GM10266 (cell line): ENCODE results near the gene RHOBTB3.

ENCODE experiments used
- DNase-seq: peaks from one replicate; pipeline ENCODE4 v3.0.0; 2012; ENCODE audit errors: extremely low spot score
- CTCF ChIP-seq: IDR thresholded peaks from 2 replicates; pipeline ENCODE4 v1.5.1; 2012; ENCODE audit warnings: mild to moderate bottlenecking, low read depth; ENCODE audit not compliant: control insufficient read depth, insufficient read depth; ENCODE audit errors: missing control alignments

Gene RHOBTB3

GRCh38 chr5:95760273-95761191, 29.4 kb downstream of the RHOBTB3 start:
- no peak for TF ChIP-seq CTCF
- DNase-seq: peak; percentile 54

- no peak for DNase-seq
These were observed 30.9 kb downstream of the RHOBTB3 start for GRCh38 chr5:95761771-95762651.

DNA sequence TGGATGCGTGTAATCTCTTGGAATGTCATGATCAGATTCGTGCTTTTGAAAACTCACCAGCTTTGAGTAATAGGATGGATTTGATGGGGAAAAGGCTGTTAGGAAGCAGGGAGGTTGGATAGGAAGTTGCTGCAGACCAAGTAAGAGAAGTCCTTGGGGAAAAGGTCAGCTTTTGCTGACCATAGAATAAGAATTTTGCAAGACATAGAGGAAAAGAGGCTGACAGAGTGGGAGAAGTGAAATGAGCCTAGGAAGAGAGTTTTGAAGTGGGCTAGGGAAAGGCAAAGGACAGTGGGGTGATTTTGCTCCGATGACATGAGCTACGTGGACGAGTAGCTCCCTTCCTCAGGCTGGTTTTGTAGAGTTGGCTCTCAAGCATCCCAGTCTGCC, 31.5 kb downstream of the RHOBTB3 start:
- no peak for TF ChIP-seq CTCF
- DNase-seq: no peak

More at GRCh38 chr5:95761771-95762651, 30.9 kb downstream of the RHOBTB3 start:
- TF ChIP-seq CTCF: no peak

DNA sequence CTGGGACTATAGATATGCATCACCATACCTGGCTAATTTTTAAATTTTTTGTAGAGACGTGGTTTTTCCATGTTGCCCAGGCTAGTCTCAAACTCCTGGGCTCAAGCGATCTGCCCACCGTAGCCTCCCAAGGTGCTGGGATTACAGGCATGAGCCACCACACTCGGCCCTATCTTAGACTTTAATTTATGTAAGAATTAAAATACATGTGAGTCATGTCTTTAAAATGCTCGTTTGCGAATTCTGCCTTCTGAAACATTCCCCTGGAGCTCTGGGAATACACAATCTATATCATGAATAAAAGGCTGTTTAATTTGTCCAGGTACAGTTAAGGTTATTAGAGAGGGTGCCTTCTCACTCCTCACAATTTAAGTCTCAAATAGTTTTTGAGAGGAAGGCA, 32.8 kb downstream of the RHOBTB3 start:
- TF ChIP-seq CTCF: no peak
- no peak for DNase-seq

GRCh38 chr5:95768731-95769130, 37.6 kb downstream of the RHOBTB3 start:
- TF ChIP-seq CTCF: no peak
- DNase-seq: no peak

DNA sequence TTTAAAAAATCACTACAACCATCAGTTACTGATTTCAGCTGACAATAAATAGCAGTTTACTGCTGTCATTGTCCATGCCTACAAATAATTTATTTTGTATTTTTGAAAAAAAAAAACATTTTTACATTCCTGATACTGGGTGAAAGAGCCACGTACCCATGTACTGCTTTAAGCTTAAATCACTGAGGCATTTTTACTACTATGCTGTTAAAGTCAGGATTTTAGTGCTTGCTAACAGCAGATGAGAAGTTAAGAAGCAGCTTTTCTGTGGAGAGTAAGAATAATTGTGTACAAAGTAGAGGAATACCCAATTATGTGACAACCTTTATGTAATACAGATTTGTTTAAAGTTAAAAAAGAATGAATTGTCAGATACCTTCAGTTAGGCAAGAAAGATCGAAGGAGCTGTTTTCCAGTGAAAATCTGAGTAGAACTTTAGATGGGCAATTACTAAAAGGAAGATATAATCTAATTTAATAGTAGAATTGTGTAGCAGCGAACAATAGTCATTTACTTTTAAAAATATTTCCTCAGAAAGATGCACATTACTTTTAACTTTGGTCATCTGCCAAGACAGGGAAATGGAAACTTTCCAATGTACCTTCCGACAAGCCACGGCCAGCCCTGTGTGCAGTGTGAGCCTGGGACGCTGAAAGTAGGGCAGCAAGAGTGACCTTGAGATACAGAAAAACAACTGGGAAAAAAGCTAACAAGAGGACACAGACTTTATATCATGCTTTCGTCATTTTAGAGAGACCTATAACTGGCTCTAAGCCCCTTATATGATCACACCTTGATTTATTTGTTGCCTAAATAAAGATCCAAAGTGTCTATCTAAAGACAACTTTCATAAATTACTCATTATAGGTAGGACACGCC, 39.9 kb downstream of the RHOBTB3 start:
- no peak for TF ChIP-seq CTCF
- DNase-seq: no peak
